A172 (cell line): ENCODE results near the gene TEAD1. TPM values are rescaled to one million over a fixed set of nuclear protein-coding genes. Genes with fewer than 3 reads are reported as not detected.

Experiments
- DNase-seq: peaks from one replicate; pipeline ENCODE4 v3.0.0-alpha.2; 2015; ENCODE audit warnings: low spot score
- total RNA-seq: library from RNA; depleted of rRNA; stranded (reverse); fragments of >200 nt; shearing (Covaris generic); gene quantifications from 2 replicates; pipeline ENCODE4 v1.2.3, GENCODE V29; 2014

TEAD1 gene
- total RNA-seq, 1 experiment from 2014 or later = 92.5 TPM

GRCh38 chr11:12764187-12764914 lies 90.1 kb downstream of the TEAD1 start:
- no peak for DNase-seq

DNA sequence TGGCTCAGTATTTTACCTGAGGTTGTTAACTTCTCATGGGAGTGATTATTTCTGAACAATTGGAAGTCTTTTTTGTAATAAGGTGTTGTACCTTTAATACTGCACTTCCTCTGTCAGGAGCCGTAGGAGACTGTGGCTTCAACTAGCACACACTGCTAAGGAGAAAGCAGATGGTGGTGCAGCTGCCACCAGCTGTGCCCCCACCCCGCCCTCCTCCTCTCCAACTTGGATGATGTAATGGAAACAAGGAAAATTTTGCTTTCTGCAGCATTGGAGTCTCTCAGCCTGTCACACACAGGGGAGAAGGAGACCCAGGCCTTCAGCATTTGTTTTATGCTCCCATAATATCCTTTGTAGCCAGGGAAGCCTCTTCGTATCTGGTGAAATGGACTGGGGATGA lies 91.2 kb downstream of the TEAD1 start:
- DNase-seq = no peak

GRCh38 chr11:12767027-12767426 lies 92.8 kb downstream of the TEAD1 start:
- no peak for DNase-seq

- no peak for DNase-seq
Observed at GRCh38 chr11:12767577-12767976, 93.4 kb downstream of the TEAD1 start.

DNA sequence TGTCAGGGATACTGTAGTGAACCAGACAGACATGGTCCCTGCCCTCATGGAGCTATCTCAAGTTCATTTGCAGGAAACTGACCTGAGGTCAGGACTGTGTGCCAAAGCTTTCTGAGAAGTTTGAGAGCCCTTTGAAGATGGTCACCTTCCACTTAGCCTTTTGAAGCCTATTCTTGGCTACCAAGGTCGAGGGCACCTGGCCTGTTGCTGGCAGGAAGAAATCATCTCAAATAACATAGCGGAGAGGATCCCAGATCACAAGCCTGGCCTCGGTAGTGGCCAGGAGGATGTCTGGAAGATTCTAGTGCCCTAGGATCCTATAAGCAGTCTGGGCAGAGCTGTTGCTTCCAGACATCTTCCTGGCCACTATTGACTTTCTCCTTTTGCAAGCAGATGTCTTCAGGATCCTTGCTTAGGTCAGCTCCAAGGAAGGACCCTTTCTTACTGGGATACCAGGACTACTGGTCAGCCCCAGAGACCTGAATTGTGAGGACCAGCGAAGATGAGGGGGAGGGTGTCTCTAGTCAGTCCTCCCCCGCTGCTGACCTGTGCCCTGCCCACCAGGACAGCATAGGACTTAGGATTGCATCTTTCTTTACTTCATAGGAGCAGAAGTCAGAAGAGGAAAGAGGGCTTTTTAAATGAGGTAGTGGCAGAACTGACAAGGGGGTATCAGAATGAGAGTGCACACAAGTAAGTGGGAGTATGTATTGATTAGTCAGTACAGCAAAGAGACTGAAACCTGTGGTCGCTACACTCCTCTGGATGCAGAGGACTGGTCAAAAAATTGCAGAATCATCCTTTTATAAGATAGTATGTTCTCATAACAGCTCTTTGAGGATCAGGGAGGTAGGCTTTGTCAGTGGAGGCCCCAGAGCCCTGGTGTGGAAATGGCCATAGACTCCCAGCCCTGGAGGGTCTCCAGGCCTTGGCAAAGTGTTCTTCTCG lies 94.8 kb downstream of the TEAD1 start:
- DNase-seq = no peak

- DNase-seq = peak; percentile 91
Observed at GRCh38 chr11:12769834-12770345, 95.7 kb downstream of the TEAD1 start.

- no peak for DNase-seq
Observed at GRCh38 chr11:12770435-12770834, 96.2 kb downstream of the TEAD1 start.

DNA sequence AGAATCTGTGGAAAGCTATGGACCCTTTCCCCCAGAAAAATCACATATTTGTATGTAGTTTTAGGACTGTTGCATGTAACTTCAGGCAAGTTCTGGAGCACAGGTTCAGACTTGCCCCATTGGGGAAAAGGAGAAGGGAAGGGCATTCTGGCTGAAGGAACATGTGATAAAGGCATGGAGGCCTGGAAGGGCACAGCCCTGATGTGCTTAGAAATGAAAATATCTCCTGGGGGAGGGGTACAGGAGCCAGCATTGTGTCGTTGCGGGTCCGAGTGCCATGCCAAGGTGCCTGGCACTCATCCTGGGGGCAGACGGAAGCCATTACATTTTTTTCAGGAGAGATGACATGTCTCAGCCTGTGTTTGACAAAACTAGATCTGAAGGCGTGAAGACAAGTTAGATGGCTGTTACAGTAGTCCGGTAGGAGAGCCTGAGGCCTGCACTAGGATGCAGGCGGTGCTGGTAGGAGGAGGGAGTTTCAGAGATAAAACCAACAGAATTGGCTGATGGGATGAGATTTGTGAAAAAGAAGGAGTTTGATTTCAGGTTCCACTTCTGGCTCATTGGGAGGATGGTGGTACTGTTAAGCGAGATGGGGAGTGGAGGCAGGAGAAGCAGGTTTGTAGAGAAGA lies 96.9 kb downstream of the TEAD1 start:
- no peak for DNase-seq

DNA sequence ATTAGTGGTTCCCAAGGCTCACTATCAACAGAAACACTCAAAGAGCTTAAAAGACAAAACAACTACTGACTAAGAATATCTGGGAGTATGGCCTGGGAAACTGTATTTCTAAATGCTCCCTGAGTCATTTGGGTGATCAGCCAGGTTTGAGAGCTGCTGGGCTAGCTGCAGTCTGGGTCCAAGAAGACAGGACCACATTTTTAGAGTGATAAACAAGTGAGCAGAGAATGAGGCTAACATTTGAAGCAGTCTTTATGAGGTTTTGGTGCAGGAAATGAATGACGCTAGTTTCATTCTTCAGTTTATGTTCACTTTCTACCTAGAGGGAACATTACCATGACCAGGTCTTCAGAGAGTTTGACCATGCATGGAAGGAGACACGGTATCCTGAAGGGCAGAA lies 97.7 kb downstream of the TEAD1 start:
- no peak for DNase-seq

GRCh38 chr11:12772324-12772723 lies 98.1 kb downstream of the TEAD1 start:
- DNase-seq = no peak

DNA sequence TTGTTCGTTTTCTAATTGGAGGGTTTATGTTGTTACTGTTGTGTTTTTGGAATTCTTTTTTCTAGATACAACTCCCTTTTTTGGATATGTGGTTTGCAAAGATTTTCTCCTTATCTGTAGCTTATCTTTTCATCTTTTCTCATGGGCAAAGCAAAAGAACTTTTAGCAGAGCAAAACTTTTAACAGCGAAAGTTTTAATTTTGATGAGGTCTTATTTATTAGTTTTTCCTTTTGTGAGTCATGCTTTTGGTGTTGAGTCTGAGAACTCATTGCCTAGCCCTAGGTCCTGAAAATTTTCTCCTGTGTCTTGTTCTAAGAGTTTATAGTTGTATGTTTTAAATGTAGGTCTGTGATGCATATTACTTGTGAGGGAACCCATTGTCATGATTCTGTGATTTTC lies 99.4 kb downstream of the TEAD1 start:
- DNase-seq = no peak

DNA sequence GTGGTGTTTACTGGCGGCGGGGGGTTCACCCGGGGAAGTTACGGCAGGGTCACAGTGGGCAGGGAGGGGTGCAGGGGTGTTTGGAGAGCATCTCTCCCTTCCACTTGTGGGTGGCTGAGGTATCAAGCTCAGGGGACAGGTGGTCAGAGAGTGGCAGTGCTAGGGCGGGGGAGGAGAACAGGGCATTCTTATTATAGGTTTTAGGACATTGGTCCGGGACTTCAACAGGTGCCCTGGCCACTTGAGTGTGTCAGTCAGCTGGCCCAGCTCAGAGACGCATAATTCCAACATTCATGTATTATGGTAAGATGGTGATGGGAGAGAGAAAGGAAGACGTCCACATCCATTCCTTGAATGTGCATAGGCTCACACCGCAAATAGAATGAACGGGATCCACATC lies 101.7 kb downstream of the TEAD1 start:
- no peak for DNase-seq

GRCh38 chr11:12777208-12777874 lies 103.1 kb downstream of the TEAD1 start:
- no peak for DNase-seq

GRCh38 chr11:12778240-12778905 lies 104.2 kb downstream of the TEAD1 start:
- no peak for DNase-seq

DNA sequence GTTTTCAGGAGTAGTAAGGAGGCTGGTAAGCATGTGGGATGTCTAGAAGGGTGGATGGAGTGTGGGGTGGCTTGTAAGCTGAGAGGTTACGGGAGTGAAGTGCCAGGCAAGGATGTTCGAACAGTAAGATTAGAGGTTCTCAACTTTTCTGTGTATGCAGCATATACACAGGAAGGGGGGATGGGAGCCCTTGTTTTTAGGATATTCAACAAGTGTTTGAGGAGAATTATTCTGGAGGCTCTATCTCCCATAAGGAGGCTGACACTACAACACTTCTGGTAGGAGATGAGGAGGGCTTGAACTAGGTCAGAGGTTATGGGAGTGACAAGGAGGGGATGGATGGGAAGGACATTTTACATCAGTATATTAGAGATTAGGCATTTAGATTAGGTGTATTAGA lies 109.5 kb downstream of the TEAD1 start:
- DNase-seq = no peak

DNA sequence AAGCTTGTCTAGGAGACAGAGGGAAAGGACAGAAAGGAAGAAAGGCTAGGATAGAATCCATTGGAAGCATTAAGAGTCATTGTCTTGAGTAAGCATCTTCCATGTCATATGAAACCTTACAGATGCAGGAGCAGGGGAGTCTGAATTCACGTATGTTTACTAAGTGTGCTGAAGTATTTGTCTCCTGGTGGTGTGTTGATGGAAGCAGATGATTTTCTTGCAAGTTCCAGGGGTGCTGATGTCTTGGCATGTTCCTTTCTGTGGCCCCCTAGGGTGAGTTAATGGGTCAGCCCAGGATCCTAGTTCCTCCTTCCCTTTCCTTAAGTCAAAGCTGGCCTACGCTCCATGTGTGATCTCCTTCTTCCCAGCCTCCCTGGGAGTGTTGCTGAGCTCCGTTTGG lies 110.2 kb downstream of the TEAD1 start:
- DNase-seq = no peak

GRCh38 chr11:12784987-12785386 lies 110.8 kb downstream of the TEAD1 start:
- no peak for DNase-seq

GRCh38 chr11:12785901-12786300 lies 111.7 kb downstream of the TEAD1 start:
- DNase-seq = no peak

DNA sequence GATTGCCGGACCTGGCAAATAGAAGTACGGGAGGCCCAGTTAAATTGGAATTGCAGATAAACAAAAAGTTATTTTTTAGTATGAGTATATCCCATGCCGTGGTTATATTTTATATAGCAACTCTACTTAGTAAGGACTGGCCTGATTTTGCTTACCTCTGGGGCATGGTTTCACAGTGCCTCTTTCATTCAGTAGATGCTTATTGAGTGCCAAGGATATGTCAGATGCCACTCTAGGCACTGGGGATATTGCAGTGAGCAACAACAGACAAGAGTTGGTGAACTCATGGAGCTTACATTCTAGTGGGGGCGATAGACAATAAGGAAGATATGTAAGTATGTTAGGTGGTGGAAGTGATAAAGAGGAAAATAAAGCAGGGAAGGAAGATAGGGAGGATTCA lies 112.2 kb downstream of the TEAD1 start:
- DNase-seq = no peak

- no peak for DNase-seq
Observed at GRCh38 chr11:12786891-12787290, 112.7 kb downstream of the TEAD1 start.

DNA sequence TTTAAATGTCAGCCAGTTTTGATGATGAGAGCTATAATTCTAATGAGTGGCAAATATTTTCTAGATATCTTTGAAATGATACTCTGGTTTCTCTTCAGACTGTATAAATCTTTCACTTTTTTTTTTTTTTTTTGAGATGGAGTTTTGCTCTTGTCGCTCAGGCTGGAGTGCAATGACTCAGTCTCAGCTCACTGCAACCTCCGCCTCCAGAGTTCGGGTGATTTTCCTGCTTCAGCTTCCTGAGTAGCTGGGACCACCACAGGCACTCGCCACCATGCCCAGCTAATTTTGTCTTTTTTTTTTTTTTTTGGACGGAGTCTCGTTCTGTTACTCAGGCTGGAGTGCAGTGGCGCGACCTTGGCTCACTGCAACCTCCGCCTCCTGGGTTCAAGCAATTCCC lies 113.6 kb downstream of the TEAD1 start:
- peak; percentile 72 for DNase-seq
